A673 (cell line): ENCODE measurements around the gene ARPP19. TPM values are rescaled to one million over a fixed set of nuclear protein-coding genes. Genes with fewer than 3 reads are reported as not detected.

Source experiments
- BruUV-seq: library from RNA; stranded (reverse); fragments of 400-500 nt; replicated peaks from 2 replicates; lab custom pipeline; 2021; lab: Mats Ljungman, UMichigan
- CTCF ChIA-PET: fragments of 300-600 bp; sonication (Branson Sonifier 250); formaldehyde crosslinking; loops from one replicate; lab custom pipeline; 2022; ENCODE audit warnings: antibody characterized with exemption; lab: Charles Lee
- POLR2A ChIA-PET: fragments of 300-600 bp; sonication (Branson Sonifier 250); formaldehyde crosslinking; loops from one replicate; lab custom pipeline; 2022; ENCODE audit warnings: antibody characterized with exemption; ENCODE audit not compliant: low non-redundant PET; lab: Charles Lee
- DNase-seq: peaks from one replicate; pipeline ENCODE4 v3.0.0-alpha.2; 2015; ENCODE audit warnings: low spot score
- H3K27ac ChIP-seq: fragments of 200-600 bp; sonication (generic); 2 replicates; pipeline ENCODE4 v1.5.1; 2016; ENCODE audit warnings: mixed run types, low read depth, mild to moderate bottlenecking, mixed read lengths, antibody characterized with exemption, low read length; ENCODE audit not compliant: poor library complexity, severe bottlenecking
- H3K27me3 ChIP-seq: fragments of 200-600 bp; sonication (generic); replicated peaks from 2 replicates; pipeline ENCODE4 v1.6.1; 2017; ENCODE audit warnings: mixed run types, low read depth, mild to moderate bottlenecking, mixed read lengths, antibody characterized with exemption, low read length; ENCODE audit not compliant: insufficient read depth, poor library complexity
- H3K36me3 ChIP-seq: fragments of 200-600 bp; sonication (generic); 2 replicates; pipeline ENCODE4 v1.6.1; 2016; ENCODE audit warnings: mixed run types, mild to moderate bottlenecking, mixed read lengths, antibody characterized with exemption, low read length; ENCODE audit not compliant: insufficient read depth, poor library complexity, severe bottlenecking
- H3K4me1 ChIP-seq: fragments of 200-600 bp; sonication (generic); 2 replicates; pipeline ENCODE4 v1.6.1; 2017; ENCODE audit warnings: mixed run types, mild to moderate bottlenecking, mixed read lengths, antibody characterized with exemption, low read length; ENCODE audit not compliant: insufficient read depth, poor library complexity, severe bottlenecking
- H3K4me3 ChIP-seq: fragments of 200-600 bp; sonication (generic); 2 replicates; pipeline ENCODE4 v1.5.1; 2016; ENCODE audit warnings: low read depth, mixed run types, mild to moderate bottlenecking, mixed read lengths, low read length; ENCODE audit not compliant: poor library complexity, severe bottlenecking
- H3K9me3 ChIP-seq: fragments of 200-600 bp; sonication (generic); 2 replicates; pipeline ENCODE4 v1.6.1; 2016; ENCODE audit warnings: mixed run types, low read depth, mild to moderate bottlenecking, mixed read lengths, antibody characterized with exemption, low read length; ENCODE audit not compliant: poor library complexity, severe bottlenecking
- CTCF ChIP-seq: fragments of 300-800, 200-600 bp; sonication (generic); conservative IDR thresholded peaks from 2 replicates; pipeline ENCODE4 v1.5.1; 2017; ENCODE audit warnings: low read depth, mild to moderate bottlenecking, antibody characterized with exemption, low read length, moderate library complexity, mixed read lengths
- EZH2 ChIP-seq: fragments of 200-600 bp; sonication (generic); IDR thresholded peaks from 2 replicates; pipeline ENCODE4 v1.6.1; 2017; ENCODE audit warnings: borderline replicate concordance, low read depth, mild to moderate bottlenecking, mixed read lengths, antibody characterized with exemption, low read length; ENCODE audit not compliant: poor library complexity, severe bottlenecking
- intact Hi-C: fragments of 100-400 bp; cut with micrococcal nuclease; formaldehyde crosslinking; loops from one replicate; pipeline ENCODE4 v1.10.0; 2022; ENCODE audit not compliant: unreplicated experiment
- total RNA-seq: library from RNA; stranded (reverse); gene quantifications from 2 replicates; pipeline ENCODE4 v1.2.3, GENCODE V29; 2021

The ARPP19 gene
- total RNA-seq, 1 experiment from 2014 or later: 186 TPM

- no peaks in the 10 kb centered on the region for H3K9me3 ChIP-seq
- ChIA-PET POLR2A (no interaction called here), CTCF (no interaction called here)
- no peak for TF ChIP-seq CTCF
- no peak for TF ChIP-seq EZH2
- peaks cover 33% of the 10 kb centered on the region for H3K27me3 ChIP-seq
- DNase-seq: peak; percentile 29
- peaks cover 4% of the 10 kb centered on the region for H3K4me1 ChIP-seq
- no TSS peak for BruUV-seq
- no peaks in the 10 kb centered on the region for H3K36me3 ChIP-seq
- peak overlapping the region; percentile 67 for H3K4me3 ChIP-seq
- H3K27ac ChIP-seq: no peak overlapping the region
- intact Hi-C loops: loop anchor here (5.0 kb wide), 1 partner anchor 196 kb away; no protein-coding TSS in a partner anchor
Observed at GRCh38 chr15:52527911-52528563, 40.8 kb downstream of the ARPP19 start.

- ChIA-PET CTCF (no interaction called here), POLR2A (no interaction called here)
- Histone ChIP-seq H3K9me3 (no peaks in the 10 kb centered on the region), H3K4me3 (peak overlapping the region; percentile 67), H3K27me3 (peaks cover 33% of the 10 kb centered on the region), H3K27ac (no peak overlapping the region), H3K36me3 (no peaks in the 10 kb centered on the region), H3K4me1 (peaks cover 4% of the 10 kb centered on the region)
- intact Hi-C loops: loop anchor here (5.0 kb wide), 1 partner anchor 195 kb away; no protein-coding TSS in a partner anchor
- DNase-seq: no peak
- BruUV-seq: no TSS peak
- TF ChIP-seq EZH2 (no peak), CTCF (no peak)
Observed at GRCh38 chr15:52527196-52527910, 41.5 kb downstream of the ARPP19 start.

- BruUV-seq: no TSS peak
- H3K27ac ChIP-seq: no peak overlapping the region
- intact Hi-C loops: loop anchor here (5.0 kb wide), 1 partner anchor 192 kb away; no protein-coding TSS in a partner anchor
- POLR2A ChIA-PET: no interaction called here
- TF ChIP-seq CTCF (no peak), EZH2 (no peak)
- DNase-seq: no peak
- peaks cover 3% of the 10 kb centered on the region for H3K4me1 ChIP-seq
- CTCF ChIA-PET: no interaction called here
- no peaks in the 10 kb centered on the region for H3K36me3 ChIP-seq
- no peaks in the 10 kb centered on the region for H3K9me3 ChIP-seq
- H3K27me3 ChIP-seq: peaks cover 15% of the 10 kb centered on the region
- H3K4me3 ChIP-seq: no peak overlapping the region
Observed at GRCh38 chr15:52524223-52525136, 44.4 kb downstream of the ARPP19 start.
